LNCaP clone FGC (cell line): ENCODE results near the gene TEX53.

ENCODE experiments used
- DNase-seq: peaks from one replicate; pipeline ENCODE4 v3.0.0-alpha.2; 2011; ENCODE audit warnings: low read depth
- H3K4me3 ChIP-seq: 2 replicates; pipeline ENCODE4 v1.5.1; 2011; ENCODE audit warnings: mild to moderate bottlenecking, low read depth, low read length, control low read depth
- CTCF ChIP-seq: IDR thresholded peaks from 2 replicates; pipeline ENCODE4 v1.5.1; 2012; ENCODE audit warnings: mild to moderate bottlenecking; ENCODE audit not compliant: control insufficient read depth, insufficient read depth; ENCODE audit errors: extremely low read depth

TEX53 gene

GRCh38 chr9:114694719-114695269, 37.2 kb upstream of the TEX53 start:
- no peak overlapping the region for H3K4me3 ChIP-seq
- no peak for TF ChIP-seq CTCF
- DNase-seq: no peak

GRCh38 chr9:114694146-114694545, 36.5 kb upstream of the TEX53 start:
- DNase-seq: no peak
- TF ChIP-seq CTCF: no peak
- no peak overlapping the region for H3K4me3 ChIP-seq

GRCh38 chr9:114693248-114693855, 35.7 kb upstream of the TEX53 start:
- no peak for DNase-seq
- no peak for TF ChIP-seq CTCF
- H3K4me3 ChIP-seq: no peak overlapping the region

GRCh38 chr9:114691956-114692295, 34.3 kb upstream of the TEX53 start:
- no peak for TF ChIP-seq CTCF
- no peak for DNase-seq

GRCh38 chr9:114691046-114691955, 33.7 kb upstream of the TEX53 start:
- TF ChIP-seq CTCF: no peak
- no peak overlapping the region for H3K4me3 ChIP-seq
- DNase-seq: no peak

More at GRCh38 chr9:114691956-114692295, 34.3 kb upstream of the TEX53 start:
- H3K4me3 ChIP-seq: no peak overlapping the region

GRCh38 chr9:114690308-114690707, 32.7 kb upstream of the TEX53 start:
- no peak overlapping the region for H3K4me3 ChIP-seq
- TF ChIP-seq CTCF: no peak
- DNase-seq: no peak
